ENCODE results near the gene CPN2.

GRCh38 chr3:194364652-194365434 lies 13.7 kb upstream of the CPN2 start:
- TF ChIP-seq POLR2A (IDR thresholded peaks at IDR 0.05; ENCODE audit: low read depth, low read length) = no peak
- TF ChIP-seq TAF1 (IDR thresholded peaks at IDR 0.05; ENCODE audit: low read depth, low read length) = no peak
- no peak for TF ChIP-seq SPI1 (IDR thresholded peaks at IDR 0.05; ENCODE audit: low read depth, low read length)
- no peak for TF ChIP-seq POLR2AphosphoS5 (IDR thresholded peaks at IDR 0.05; ENCODE audit: low read depth, low read length)
- no peak for TF ChIP-seq PAX5 (IDR thresholded peaks at IDR 0.05; ENCODE audit: insufficient read depth, low read length, severe bottlenecking)
